ENCODE data around the gene MRPL14.

DNA sequence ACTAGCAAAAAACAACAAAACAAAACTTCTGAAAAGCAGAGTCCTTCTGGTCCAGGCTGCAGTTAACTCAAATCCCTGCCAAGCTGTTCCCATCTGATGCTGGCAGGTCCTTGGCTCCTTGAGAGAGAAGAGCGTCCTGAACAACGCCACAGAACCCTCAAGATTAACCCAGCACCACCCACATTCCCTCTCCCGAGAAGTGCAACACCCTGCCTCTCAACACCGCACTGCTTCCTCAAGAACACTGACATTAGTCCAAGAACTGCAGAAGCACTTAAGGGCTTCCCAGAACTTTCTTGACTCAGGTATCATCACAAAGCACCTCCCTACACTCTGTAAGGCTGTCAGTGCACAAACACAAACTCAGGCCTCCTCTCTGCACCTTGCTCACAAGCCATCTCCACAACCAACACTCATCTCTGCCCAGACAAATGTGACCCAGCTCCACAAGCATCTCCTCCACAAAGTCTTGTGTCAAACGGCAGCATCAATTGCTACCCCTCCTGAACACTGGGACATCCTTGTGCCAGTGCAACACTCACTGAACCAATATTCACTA is 7.5 kb downstream of the MRPL14 start:
- no peak for TF ChIP-seq SRF (IDR thresholded peaks at IDR 0.05; ENCODE audit: low read depth in 2 of 2, low read length in 2 of 2)
- TF ChIP-seq ZBTB11 (CRISPR knock-in tag; IDR thresholded peaks at IDR 0.05), result no peak

All from GM12878 (cell line).